ENCODE measurements around the gene TTL.
"Not testable (repeated sequence)": the region's sequence is repeated elsewhere in the genome, so short reads cannot be mapped to it uniquely, and the experiment has no call there.

DNA sequence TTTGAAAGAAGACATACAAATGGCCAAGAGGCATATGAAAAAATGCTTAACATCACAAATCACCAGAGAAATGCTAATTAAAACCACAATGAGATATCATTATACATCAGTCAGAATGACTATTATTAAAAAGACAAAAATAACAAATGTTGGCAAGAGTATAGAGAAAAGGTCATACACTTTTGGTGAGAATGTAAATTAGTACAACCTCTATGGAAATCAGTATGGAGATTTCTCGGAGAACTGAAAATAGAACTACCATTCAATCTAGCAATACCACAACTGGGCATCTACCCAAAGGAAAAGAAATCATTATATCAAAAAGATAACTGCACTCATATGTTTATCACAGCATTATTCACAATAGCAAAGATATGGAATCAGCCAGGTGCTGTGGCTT lies 37.7 kb upstream of the TTL start:
- TF ChIP-seq POLR2AphosphoS5 (IDR thresholded peaks at IDR 0.05; ENCODE audit: low read depth, low read length); RAD21 (CRISPR knock-in tag; IDR thresholded peaks at IDR 0.05); ZNF746 (CRISPR knock-in tag; IDR thresholded peaks at IDR 0.05): not testable (repeated sequence)
- TF ChIP-seq, protein P1, sequence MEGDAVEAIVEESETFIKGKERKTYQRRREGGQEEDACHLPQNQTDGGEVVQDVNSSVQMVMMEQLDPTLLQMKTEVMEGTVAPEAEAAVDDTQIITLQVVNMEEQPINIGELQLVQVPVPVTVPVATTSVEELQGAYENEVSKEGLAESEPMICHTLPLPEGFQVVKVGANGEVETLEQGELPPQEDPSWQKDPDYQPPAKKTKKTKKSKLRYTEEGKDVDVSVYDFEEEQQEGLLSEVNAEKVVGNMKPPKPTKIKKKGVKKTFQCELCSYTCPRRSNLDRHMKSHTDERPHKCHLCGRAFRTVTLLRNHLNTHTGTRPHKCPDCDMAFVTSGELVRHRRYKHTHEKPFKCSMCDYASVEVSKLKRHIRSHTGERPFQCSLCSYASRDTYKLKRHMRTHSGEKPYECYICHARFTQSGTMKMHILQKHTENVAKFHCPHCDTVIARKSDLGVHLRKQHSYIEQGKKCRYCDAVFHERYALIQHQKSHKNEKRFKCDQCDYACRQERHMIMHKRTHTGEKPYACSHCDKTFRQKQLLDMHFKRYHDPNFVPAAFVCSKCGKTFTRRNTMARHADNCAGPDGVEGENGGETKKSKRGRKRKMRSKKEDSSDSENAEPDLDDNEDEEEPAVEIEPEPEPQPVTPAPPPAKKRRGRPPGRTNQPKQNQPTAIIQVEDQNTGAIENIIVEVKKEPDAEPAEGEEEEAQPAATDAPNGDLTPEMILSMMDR (CRISPR knock-in tag; IDR thresholded peaks at IDR 0.05): not testable (repeated sequence)
- TF ChIP-seq, protein P2, sequence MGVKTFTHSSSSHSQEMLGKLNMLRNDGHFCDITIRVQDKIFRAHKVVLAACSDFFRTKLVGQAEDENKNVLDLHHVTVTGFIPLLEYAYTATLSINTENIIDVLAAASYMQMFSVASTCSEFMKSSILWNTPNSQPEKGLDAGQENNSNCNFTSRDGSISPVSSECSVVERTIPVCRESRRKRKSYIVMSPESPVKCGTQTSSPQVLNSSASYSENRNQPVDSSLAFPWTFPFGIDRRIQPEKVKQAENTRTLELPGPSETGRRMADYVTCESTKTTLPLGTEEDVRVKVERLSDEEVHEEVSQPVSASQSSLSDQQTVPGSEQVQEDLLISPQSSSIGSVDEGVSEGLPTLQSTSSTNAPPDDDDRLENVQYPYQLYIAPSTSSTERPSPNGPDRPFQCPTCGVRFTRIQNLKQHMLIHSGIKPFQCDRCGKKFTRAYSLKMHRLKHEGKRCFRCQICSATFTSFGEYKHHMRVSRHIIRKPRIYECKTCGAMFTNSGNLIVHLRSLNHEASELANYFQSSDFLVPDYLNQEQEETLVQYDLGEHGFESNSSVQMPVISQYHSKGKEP (CRISPR knock-in tag; IDR thresholded peaks at IDR 0.05): not testable (repeated sequence)
